GM12891 (cell line): ENCODE results near the gene YPEL5.

Experiments
- POLR2A ChIP-seq: IDR thresholded peaks from 2 replicates; pipeline ENCODE4 v1.6.1; 2011; ENCODE audit warnings: low read depth, low read length, control low read depth
- TAF1 ChIP-seq: IDR thresholded peaks from 2 replicates; pipeline ENCODE4 v1.6.1; 2011; ENCODE audit warnings: low read depth, low read length, control low read depth

DNA sequence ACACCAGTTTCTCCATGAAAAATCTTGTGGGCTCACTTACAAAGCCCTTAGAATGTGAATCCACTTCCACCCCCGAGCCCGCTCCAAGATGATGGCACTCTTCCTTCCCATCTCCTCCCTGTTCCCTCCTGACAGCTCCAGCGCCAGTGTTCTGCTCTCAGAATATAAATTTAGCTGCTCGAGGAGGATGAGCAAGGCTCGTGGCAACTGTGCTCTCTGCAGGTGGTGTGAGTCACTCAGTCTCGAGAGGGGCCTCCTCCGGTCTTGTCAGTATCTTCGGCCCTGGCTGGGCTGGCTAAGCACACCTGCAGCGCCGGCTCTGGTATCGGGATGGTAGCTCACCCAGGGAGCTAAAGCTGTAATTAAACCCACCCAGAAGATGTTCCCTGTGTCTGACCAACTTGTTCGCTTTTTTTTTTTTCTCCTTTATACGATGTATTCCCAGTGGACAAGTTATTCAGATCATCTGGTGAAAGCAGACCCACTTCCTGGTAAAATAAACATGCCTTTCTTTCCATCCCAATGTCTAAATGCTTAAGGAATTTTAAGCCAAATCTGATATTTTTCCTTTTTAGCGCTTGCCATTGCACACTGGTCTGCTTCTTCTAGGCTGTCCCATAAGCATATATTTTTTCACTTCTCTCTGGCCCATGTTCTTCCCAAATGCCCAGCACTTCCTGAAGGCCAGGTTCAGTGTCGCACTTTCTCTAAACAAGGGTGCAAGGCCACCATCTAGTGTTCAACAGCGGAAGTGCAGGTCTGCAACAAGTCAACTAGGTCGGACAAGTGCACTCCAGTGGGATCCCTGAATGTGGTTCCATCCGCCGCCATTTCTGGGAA lies 31.4 kb upstream of the YPEL5 start:
- no peak for TF ChIP-seq TAF1
- TF ChIP-seq POLR2A = no peak
